Activated CD8-positive, alpha-beta memory T cell treated with anti-CD3 and anti-CD28 coated beads, Interleukin-2, amount 50 U/mL, for 48 hours (primary cell): ENCODE measurements around the gene RELCH.

ENCODE experiments used
- DNase-seq: peaks from one replicate; pipeline ENCODE4 v3.0.0-alpha.2; 2020

Gene RELCH

GRCh38 chr18:62325806-62326645 lies 139.0 kb downstream of the RELCH start:
- peak; percentile 76 for DNase-seq

DNA sequence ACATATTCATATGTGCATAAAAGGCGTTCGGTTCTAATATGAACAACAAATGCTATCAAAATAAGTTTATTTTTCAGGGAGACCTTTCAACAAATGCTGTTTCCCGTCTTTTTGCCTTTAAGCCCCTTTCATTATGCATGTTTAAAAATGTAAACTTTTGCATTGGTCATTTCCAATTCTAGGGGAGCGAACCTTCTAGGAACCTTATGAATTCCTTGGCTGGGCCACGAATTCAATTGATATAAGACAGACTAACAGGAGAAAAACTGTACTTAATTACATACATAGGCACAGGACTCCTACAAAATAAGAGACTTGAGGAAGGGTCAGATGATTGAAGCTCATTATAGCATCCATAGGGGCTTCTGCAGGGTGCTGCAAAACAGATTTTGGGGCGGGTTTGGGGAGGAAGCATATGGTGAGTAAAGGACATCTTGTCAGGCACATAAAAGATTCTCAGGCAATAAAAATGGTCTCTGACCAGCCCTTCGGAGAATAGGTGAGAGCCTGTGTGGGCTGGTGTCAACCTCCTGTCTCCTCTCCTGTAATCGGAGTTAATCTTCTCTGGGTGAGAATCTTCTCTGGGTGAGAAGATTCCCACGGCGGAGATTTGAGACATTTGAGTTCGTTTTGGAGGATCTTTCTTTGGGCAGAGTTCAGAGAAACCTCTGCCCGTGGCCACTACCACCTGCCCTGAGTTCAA lies 139.7 kb downstream of the RELCH start:
- DNase-seq: no peak

GRCh38 chr18:62327977-62328376 lies 140.9 kb downstream of the RELCH start:
- DNase-seq: no peak

GRCh38 chr18:62328586-62329525 lies 141.8 kb downstream of the RELCH start:
- no peak for DNase-seq

- DNase-seq: no peak
These were observed 142.8 kb downstream of the RELCH start for GRCh38 chr18:62329691-62330454.

- DNase-seq: no peak
These were observed 143.6 kb downstream of the RELCH start for GRCh38 chr18:62330650-62331049.

DNA sequence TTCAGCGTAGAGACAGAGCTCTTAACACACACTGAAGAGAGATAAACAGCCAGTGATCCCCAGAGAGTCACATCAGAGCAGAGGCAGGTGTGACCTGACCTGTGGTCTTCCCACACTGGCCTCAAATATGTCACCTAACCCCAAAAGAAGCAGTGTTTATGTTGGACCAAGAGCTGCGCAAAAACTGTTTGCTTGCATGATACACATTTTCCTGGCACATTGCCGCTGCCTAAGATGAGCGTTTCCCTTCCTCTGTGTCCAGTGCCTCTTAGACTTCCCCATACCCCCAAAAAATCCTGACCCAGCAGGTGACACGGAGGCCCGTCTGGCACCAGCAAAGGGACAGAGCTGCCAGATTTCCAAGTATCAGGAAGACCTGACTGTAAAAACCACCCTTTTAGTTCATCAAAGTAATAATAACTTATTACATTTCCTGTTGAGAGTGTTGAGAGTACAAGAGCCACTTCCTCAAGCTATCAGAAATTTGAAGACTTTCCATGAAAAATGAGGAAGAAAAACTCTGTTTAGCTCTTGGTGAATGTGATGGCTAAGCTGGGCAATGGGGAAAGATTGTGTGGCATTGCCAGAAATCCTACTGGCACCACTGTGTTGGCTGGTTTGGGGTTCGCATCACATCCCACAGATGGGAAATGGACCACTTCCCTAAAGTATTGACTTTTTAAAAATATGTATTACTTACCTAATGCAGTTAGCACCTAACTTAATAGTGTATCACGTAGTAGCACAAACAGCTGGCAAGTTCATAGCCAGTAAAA lies 144.7 kb downstream of the RELCH start:
- no peak for DNase-seq

GRCh38 chr18:62332431-62332830 lies 145.4 kb downstream of the RELCH start:
- DNase-seq: no peak

DNA sequence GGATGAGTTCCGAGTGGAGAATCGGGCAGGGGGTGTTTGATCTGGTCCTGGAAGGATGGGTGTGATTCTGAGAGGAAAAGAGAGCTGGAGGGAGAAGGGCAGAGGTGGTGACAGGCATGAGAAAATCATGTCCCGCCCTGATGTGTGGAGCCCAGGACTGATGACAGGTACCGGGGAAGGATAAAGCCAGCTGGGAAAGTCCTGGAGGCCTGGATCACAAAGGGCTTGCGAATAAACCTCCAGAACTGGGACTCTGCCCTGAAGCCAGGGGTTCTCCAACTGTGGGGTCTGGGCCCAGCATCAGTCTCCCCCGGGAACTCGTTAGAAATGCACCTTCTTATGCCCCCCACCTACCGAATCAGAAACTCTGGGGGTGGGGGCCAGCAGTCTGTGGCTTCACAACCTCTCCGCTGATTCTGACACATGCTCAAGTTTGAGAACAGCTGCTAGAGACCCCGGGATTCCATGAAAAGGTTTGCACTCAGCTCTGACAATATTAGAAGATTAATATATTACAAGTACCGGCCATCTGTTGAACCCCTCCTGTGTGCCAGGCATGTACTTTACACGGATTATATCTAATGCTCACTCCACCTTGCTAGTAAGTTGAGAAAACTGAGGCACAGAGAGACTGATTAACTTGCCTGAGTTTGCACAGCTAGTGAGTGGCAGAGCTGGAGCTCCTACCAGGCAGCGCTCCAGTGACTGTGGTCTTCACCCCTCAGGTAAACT lies 146.1 kb downstream of the RELCH start:
- DNase-seq: no peak

- no peak for DNase-seq
These were observed 147.1 kb downstream of the RELCH start for GRCh38 chr18:62334120-62334519.

DNA sequence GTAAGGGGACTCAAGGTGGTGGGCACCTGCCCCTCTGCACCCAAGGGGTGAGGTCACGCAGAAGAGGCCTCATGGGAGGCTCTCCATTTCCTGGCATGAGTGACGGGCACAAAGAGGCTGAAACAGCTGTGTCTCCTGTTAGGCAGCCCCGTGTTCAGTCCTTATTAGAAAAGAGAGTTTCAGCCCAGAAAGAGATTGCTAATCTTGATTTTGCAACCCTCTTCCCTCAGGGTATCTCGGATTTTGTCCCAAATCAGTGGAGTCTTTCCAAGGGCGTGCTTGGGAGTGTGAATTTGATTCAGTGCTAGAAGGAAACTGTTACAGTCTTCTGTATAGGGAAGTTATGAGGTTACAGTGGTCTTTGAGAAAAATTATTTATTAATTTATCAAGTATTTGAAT lies 148.4 kb downstream of the RELCH start:
- DNase-seq: no peak

- DNase-seq: no peak
These were observed 149.6 kb downstream of the RELCH start for GRCh38 chr18:62336618-62337017.

GRCh38 chr18:62337336-62337735 lies 150.3 kb downstream of the RELCH start:
- DNase-seq: no peak

DNA sequence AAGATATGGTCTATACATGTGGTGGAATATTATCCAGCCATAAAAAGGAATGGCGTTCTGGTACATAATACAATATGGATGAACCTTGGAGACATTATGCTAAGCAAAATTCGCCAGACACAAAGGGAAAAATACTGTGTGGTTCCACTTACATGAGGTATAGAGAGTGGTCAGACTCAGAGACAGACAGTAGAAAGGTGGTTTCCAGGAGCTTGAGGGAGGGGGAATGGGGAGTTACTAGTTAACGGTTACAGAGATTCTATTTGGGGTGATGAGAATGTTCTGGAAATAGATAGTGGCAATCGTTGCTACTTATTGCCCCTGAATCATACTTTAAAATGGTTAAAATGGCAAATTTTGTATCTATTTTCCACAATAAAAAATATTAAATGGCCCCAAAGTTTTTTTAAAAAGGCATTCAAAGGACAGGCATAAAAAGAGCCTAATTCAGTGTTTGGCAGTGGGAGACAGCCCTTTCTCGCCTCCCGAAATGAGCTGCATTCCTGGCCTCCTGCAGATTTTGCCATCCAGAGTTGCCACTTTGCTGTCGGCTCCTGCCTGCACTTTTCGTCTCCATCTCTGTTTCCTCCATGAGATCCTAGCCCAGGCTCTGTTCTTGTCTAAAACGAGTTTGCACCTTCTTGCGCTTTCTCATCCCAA lies 151.5 kb downstream of the RELCH start:
- no peak for DNase-seq

- DNase-seq: no peak
These were observed 152.3 kb downstream of the RELCH start for GRCh38 chr18:62339106-62339988.

GRCh38 chr18:62340996-62341395 lies 153.9 kb downstream of the RELCH start:
- DNase-seq: no peak

GRCh38 chr18:62341473-62341872 lies 154.4 kb downstream of the RELCH start:
- DNase-seq: no peak

GRCh38 chr18:62342884-62343283 lies 155.8 kb downstream of the RELCH start:
- no peak for DNase-seq

DNA sequence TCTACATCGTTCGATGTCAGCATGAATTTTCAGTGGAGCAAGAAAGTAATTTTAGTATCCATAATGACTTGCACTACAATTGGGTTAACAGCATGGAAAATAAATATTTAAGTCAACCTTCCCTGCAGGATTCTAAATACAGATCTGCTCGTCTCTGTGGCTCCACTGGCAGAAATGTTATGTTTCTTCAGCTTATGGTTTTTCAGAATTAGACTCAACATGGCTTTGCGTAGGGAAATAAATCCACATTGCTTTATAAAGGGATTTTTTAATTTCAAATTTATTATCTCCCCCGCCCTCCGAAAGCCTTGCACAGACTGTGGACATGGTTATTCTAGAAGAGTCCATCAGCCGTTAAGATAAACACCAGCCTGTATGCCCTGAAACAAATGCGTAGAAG lies 156.3 kb downstream of the RELCH start:
- DNase-seq: no peak
